Endothelial cell of umbilical vein (primary cell): Measurements from ENCODE around the gene UBE3B. TPM values are rescaled to one million over a fixed set of nuclear protein-coding genes. Genes with fewer than 3 reads are reported as not detected.

Source experiments
- BruUV-seq: library from RNA; stranded (reverse); fragments of 400-500 nt; replicated peaks from 2 replicates; lab custom pipeline; 2021; lab: Mats Ljungman, UMichigan
- CTCF ChIA-PET: fragments of 300-600, 350-600 bp; sonication (Branson Sonifier 250); formaldehyde crosslinking; loops from one replicate; lab custom pipeline; 2021; ENCODE audit warnings: antibody characterized with exemption, inconsistent platforms; lab: Charles Lee
- POLR2A ChIA-PET: fragments of 300-600, 350-600 bp; sonication (Branson Sonifier 250); formaldehyde crosslinking; loops from one replicate; lab custom pipeline; 2021; ENCODE audit warnings: antibody characterized with exemption, inconsistent platforms; lab: Charles Lee
- DNase-seq: peaks from one replicate; pipeline ENCODE4 v3.0.0-alpha.2; 2011; ENCODE audit warnings: low read depth, low spot score
- FAIRE-seq: peaks from 2 replicates; lab custom pipeline; 2011; peaks lifted over from hg19 to GRCh38; lab: Jason Lieb, UNC
- H2AFZ ChIP-seq: 2 replicates; pipeline ENCODE4 v1.6.0; 2012; ENCODE audit warnings: low read depth, low read length, control low read depth, inconsistent platforms
- H3K27ac ChIP-seq: 2 replicates; pipeline ENCODE4 v1.5.1; 2011; ENCODE audit warnings: low read depth, mild to moderate bottlenecking, control low read depth, low read length, moderate library complexity; ENCODE audit not compliant: insufficient read depth
- H3K27me3 ChIP-seq, 2 experiments: 2 replicates each; pipeline versions ENCODE4 v1.6.0 to v1.6.1; 2011; ENCODE audit warnings: low read length in 2 of 2, mixed read lengths in 1 of 2; ENCODE audit not compliant: control insufficient read depth in 2 of 2, insufficient read depth in 2 of 2
- H3K36me3 ChIP-seq, 2 experiments: 2 replicates in 1 of 2; 3 replicates in 1 of 2; pipeline ENCODE4 v1.5.1; 2011; ENCODE audit warnings: low read length in 2 of 2, mild to moderate bottlenecking in 1 of 2, moderate library complexity in 1 of 2; ENCODE audit not compliant: control insufficient read depth in 2 of 2, insufficient read depth in 2 of 2; ENCODE audit errors: extremely low read depth in 1 of 2
- H3K4me1 ChIP-seq: 3 replicates; pipeline ENCODE4 v1.5.1; 2011; ENCODE audit warnings: mild to moderate bottlenecking, low read length; ENCODE audit not compliant: control insufficient read depth, insufficient read depth; ENCODE audit errors: extremely low read depth
- H3K4me2 ChIP-seq: 2 replicates; pipeline ENCODE4 v1.6.1; 2011; ENCODE audit warnings: low read length, control low read depth, mixed read lengths; ENCODE audit not compliant: insufficient read depth
- H3K4me3 ChIP-seq, 3 experiments: fragments of 200-600 bp in 1 of 3; sonication (generic), shearing (Covaris generic) in 1 of 3; replicated peaks in 1 of 3; 2 replicates each; pipeline ENCODE4 v1.5.1; 2011 to 2016; ENCODE audit warnings: control low read depth in 3 of 3, low read length in 3 of 3, mild to moderate bottlenecking in 2 of 3, inconsistent platforms in 1 of 3, low read depth in 1 of 3, moderate library complexity in 1 of 3; ENCODE audit not compliant: insufficient read depth in 1 of 3
- H3K79me2 ChIP-seq: 2 replicates; pipeline ENCODE4 v1.6.0; 2012; ENCODE audit warnings: low read length, inconsistent platforms; ENCODE audit not compliant: control insufficient read depth, insufficient read depth
- H3K9ac ChIP-seq: replicated peaks from 2 replicates; pipeline ENCODE3; 2011; ENCODE audit warnings: low read length, control low read depth; ENCODE audit not compliant: insufficient read depth; ENCODE audit errors: extremely low read depth
- H3K9me1 ChIP-seq: replicated peaks from 3 replicates; pipeline ENCODE4 v1.6.0; 2011; ENCODE audit warnings: mild to moderate bottlenecking, low read length; ENCODE audit not compliant: control insufficient read depth, insufficient read depth; ENCODE audit errors: extremely low read depth
- H3K9me3 ChIP-seq: replicated peaks from 2 replicates; pipeline ENCODE4 v1.5.1; 2012; ENCODE audit warnings: low read length, inconsistent platforms; ENCODE audit not compliant: control insufficient read depth, insufficient read depth
- H4K20me1 ChIP-seq: replicated peaks from 2 replicates; pipeline ENCODE3; 2011; ENCODE audit warnings: mild to moderate bottlenecking, low read length; ENCODE audit not compliant: control insufficient read depth, insufficient read depth; ENCODE audit errors: extremely low read depth
- CTCF ChIP-seq, 2 donors: IDR thresholded peaks; 1 replicate in 1 of 2; 2 replicates in 1 of 2; pipeline ENCODE4 v1.5.1; 2011; ENCODE audit warnings: low read length in 2 of 2, mild to moderate bottlenecking in 2 of 2, moderate library complexity in 2 of 2, control low read depth in 1 of 2, inconsistent platforms in 1 of 2, low read depth in 1 of 2; ENCODE audit not compliant: insufficient read depth in 1 of 2; ENCODE audit errors: extremely low read depth in 1 of 2
- EZH2 ChIP-seq: IDR thresholded peaks from 2 replicates; pipeline ENCODE4 v1.6.1; 2012; ENCODE audit warnings: borderline replicate concordance, low read depth, mild to moderate bottlenecking, moderate library complexity, low read length, inconsistent platforms; ENCODE audit not compliant: severe bottlenecking
- FOS ChIP-seq: IDR thresholded peaks from 2 replicates; pipeline ENCODE4 v1.6.1; 2011; ENCODE audit warnings: mild to moderate bottlenecking, low read length, moderate library complexity, borderline replicate concordance; ENCODE audit not compliant: insufficient read depth
- GATA2 ChIP-seq: IDR thresholded peaks from 2 replicates; pipeline ENCODE4 v1.7.0; 2011; ENCODE audit warnings: low read depth, mild to moderate bottlenecking, moderate library complexity, mixed read lengths, low read length; ENCODE audit not compliant: insufficient read length, insufficient read depth
- JUN ChIP-seq: IDR thresholded peaks from 2 replicates; pipeline ENCODE4 v1.6.1; 2011; ENCODE audit warnings: borderline replicate concordance, low read depth; ENCODE audit not compliant: insufficient read length, insufficient read depth
- MAX ChIP-seq: IDR thresholded peaks from 2 replicates; pipeline ENCODE4 v1.6.1; 2011; ENCODE audit not compliant: insufficient read depth, insufficient read length
- MYC ChIP-seq: IDR thresholded peaks from one replicate; pipeline ENCODE4 v1.6.1; 2011; ENCODE audit warnings: mild to moderate bottlenecking, low read depth, low read length
- POLR2A ChIP-seq: IDR thresholded peaks from 2 replicates; pipeline ENCODE4 v1.6.1; 2012; ENCODE audit warnings: low read depth, mild to moderate bottlenecking, control low read depth, low read length
- POLR2AphosphoS5 ChIP-seq: IDR thresholded peaks from 2 replicates; pipeline ENCODE4 v1.6.1; 2012; ENCODE audit warnings: low read depth, mild to moderate bottlenecking, control low read depth, low read length, moderate library complexity; ENCODE audit not compliant: insufficient read depth
- dilution Hi-C: fragments of 300-500 bp; cut with MboI; formaldehyde crosslinking; loops from one replicate; pipeline ENCODE4 v1.15.0; 2019; ENCODE audit warnings: low sequenced_read_pairs; ENCODE audit not compliant: extremely low pct_ligation_motif_present
- intact Hi-C: fragments of 100-400 bp; cut with micrococcal nuclease; formaldehyde crosslinking; loops from one replicate; pipeline ENCODE4 v1.10.0; 2022
- polyA plus RNA-seq, 4 experiments: library from polyadenylated mRNA; depleted of rRNA in 3 of 4; stranded (reverse) in 3 of 4; unstranded in 1 of 4; fragments of >200 nt; gene quantifications; 2 replicates each; pipeline versions ENCODE4 v1.2.1 to v1.2.3, GENCODE V29; 2011 to 2012; ENCODE audit warnings: missing spikeins in 1 of 4
- total RNA-seq: library from RNA; stranded (reverse); gene quantifications from 2 replicates; pipeline ENCODE4 v1.2.3, GENCODE V29; 2021

Gene UBE3B
- total and polyA plus RNA-seq, 2 donors (not counting 3 experiments of a cell fraction or from before 2014, with no cell fraction given), result 24.9 to 40.8 TPM

GRCh38 chr12:109527489-109528123 is 50.2 kb downstream of the UBE3B start:
- dilution Hi-C loops, result no loop called here
- CTCF ChIA-PET, result no interaction called here

GRCh38 chr12:109529691-109530640 is 52.5 kb downstream of the UBE3B start:
- Histone ChIP-seq H3K27me3 (no peaks in the 10 kb centered on the region), H3K79me2 (no peaks in the 10 kb centered on the region), H3K27ac (no peak overlapping the region), H3K4me2 (no peak overlapping the region), H3K36me3 (peaks cover 0 to 23% of the 10 kb centered on the region in 2 experiments), H3K9ac (no peak overlapping the region), H3K4me3 (no peak overlapping the region), H3K9me3 (no peaks in the 10 kb centered on the region), H3K9me1 (no peaks in the 10 kb centered on the region), H2AFZ (no peak overlapping the region), H4K20me1 (no peaks in the 10 kb centered on the region), H3K4me1 (no peaks in the 10 kb centered on the region)
- FAIRE-seq, result no peak
- POLR2A ChIA-PET, result no interaction called here
- CTCF ChIA-PET, result interaction anchor here (0.8 kb wide), 1 partner anchor 11 kb away, joined by 3 read pairs; no protein-coding TSS in a partner anchor
- DNase-seq, result no peak
- dilution Hi-C loops (no loop called here), intact Hi-C loops (no loop called here)
- no peak for TF ChIP-seq EZH2
- no peak for TF ChIP-seq POLR2AphosphoS5
- no peak for TF ChIP-seq MAX
- TF ChIP-seq CTCF (IDR thresholded peaks at IDR 0.05; ENCODE audit: extremely low read depth in 1 of 2, insufficient read depth in 1 of 2, low read depth in 1 of 2, low read length in 2 of 2), result no peak
- TF ChIP-seq GATA2, result no peak
- TF ChIP-seq POLR2A, result no peak
- TF ChIP-seq FOS, result no peak
- no peak for TF ChIP-seq JUN
- TF ChIP-seq MYC, result no peak
- BruUV-seq, result no TSS peak

More at GRCh38 chr12:109527489-109528123, 50.2 kb downstream of the UBE3B start:
- no peak for FAIRE-seq
- Histone ChIP-seq H3K4me3 (no peak overlapping the region), H4K20me1 (no peaks in the 10 kb centered on the region), H2AFZ (no peak overlapping the region), H3K9ac (no peak overlapping the region), H3K9me3 (no peaks in the 10 kb centered on the region), H3K4me1 (no peaks in the 10 kb centered on the region), H3K4me2 (no peak overlapping the region), H3K9me1 (no peaks in the 10 kb centered on the region), H3K27me3 (no peaks in the 10 kb centered on the region), H3K79me2 (no peaks in the 10 kb centered on the region), H3K36me3 (peaks cover 0 to 28% of the 10 kb centered on the region in 2 experiments), H3K27ac (no peak overlapping the region)
- DNase-seq, result no peak
- no TSS peak for BruUV-seq
- POLR2A ChIA-PET, result no interaction called here
- intact Hi-C loops, result no loop called here
- TF ChIP-seq GATA2 (no peak), JUN (no peak), EZH2 (no peak), MYC (no peak), POLR2A (no peak)
